ENCODE measurements around the gene ATP5PD.

DNA sequence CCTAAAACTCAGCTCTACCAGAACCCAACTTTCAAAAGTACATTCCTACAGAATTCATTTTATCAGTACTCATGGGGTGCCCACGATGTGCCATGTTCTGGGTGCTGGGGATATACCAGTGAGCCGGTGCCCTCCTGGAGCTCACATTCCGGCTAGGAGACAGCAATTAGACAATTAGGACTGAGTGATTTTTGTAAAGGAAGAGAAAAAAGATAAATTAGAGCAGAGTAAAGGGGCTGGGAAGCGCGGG, 34.7 kb downstream of the ATP5PD start:
- TF ChIP-seq, protein P1, sequence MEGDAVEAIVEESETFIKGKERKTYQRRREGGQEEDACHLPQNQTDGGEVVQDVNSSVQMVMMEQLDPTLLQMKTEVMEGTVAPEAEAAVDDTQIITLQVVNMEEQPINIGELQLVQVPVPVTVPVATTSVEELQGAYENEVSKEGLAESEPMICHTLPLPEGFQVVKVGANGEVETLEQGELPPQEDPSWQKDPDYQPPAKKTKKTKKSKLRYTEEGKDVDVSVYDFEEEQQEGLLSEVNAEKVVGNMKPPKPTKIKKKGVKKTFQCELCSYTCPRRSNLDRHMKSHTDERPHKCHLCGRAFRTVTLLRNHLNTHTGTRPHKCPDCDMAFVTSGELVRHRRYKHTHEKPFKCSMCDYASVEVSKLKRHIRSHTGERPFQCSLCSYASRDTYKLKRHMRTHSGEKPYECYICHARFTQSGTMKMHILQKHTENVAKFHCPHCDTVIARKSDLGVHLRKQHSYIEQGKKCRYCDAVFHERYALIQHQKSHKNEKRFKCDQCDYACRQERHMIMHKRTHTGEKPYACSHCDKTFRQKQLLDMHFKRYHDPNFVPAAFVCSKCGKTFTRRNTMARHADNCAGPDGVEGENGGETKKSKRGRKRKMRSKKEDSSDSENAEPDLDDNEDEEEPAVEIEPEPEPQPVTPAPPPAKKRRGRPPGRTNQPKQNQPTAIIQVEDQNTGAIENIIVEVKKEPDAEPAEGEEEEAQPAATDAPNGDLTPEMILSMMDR (IDR thresholded peaks at IDR 0.05) = no peak
- no peak for TF ChIP-seq EZH2 (IDR thresholded peaks at IDR 0.05; ENCODE audit: borderline replicate concordance, insufficient read depth, low read depth, low read length, poor library complexity, severe bottlenecking)

Data from B cell (primary cell).